GM19324 (cell line): Measurements from ENCODE around the gene C9orf50.

Experiments
- ATAC-seq: cut with Tn5 transposase; IDR thresholded peaks from one replicate; pipeline ENCODE4 v1.9.1; 2021; ENCODE audit warnings: mild to moderate bottlenecking, moderate library complexity; ENCODE audit not compliant: unreplicated experiment, low FRiP score

Gene C9orf50

DNA sequence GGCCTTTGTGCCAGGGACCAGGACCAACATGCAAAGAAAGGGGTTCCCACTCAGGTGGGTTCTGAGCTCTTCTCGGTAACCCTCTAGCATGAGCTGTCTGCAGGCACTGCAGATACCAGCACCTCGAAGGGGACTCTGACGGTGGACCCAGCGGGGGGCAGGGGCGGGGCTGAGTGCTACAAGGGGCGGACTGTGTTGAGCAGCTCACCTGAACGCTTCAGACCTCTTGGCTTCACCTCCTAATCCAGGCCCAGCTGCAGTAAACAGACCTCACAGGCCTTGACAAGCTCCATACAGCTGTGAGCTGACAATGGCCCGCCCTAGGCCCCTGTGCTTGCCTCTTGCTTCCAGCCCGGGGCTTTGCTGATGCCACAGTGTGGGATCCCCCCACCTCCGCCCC lies 48.4 kb downstream of the C9orf50 start:
- no peak for ATAC-seq

DNA sequence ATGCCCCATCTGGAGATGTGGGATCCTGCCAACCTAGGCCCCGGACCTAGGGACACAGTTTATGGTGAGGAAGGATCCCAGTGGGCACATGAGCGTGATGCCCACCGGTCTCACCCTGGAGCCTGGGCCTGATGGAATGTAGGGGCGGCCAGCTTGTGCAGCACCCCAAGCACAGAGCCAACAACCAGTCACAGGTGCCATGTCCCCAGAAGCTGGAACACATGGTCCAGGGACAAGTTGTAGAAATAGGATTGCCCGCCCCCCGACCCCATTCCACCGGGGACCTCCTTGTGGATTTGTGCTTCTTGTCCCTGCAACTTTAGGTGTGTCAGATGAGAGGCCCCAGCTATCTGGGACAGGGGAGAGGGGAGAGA lies 48.9 kb downstream of the C9orf50 start:
- no peak for ATAC-seq

DNA sequence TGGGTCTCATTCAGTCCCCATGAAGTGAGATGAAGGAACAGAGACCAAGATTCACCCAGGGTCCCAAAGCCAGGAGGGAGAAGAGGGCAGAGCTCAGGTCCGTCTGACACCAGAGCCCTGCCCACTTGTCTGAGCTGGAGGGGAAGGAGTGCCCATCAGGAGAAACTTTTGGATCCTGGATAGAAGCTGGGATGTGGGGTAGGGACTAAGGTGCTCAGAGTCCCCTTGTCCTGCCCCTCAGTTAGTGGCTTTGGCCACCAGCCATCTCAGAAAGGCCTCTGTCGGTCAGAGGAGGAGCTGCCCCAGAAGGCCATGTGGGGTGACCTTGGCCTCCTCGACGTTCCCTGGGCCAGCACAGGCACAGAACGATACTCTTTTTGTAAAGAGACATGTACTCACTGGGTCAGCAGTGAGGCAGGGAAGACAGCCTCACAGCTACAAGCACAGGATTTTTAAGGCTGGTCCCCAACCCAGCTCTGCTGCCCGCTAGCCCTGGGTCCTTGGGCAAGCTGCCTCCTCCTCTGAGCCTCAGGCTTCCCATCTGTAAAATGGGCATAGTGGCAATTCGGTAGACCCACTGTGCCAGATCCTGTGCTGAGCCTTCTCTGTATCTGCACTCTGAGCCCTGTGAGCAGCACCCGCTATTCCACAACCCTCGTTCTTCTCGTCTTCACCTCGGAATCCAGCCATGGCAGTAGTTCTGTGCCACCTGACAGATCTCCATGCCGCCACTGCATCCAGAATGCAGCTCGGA lies 49.4 kb downstream of the C9orf50 start:
- ATAC-seq = no peak

DNA sequence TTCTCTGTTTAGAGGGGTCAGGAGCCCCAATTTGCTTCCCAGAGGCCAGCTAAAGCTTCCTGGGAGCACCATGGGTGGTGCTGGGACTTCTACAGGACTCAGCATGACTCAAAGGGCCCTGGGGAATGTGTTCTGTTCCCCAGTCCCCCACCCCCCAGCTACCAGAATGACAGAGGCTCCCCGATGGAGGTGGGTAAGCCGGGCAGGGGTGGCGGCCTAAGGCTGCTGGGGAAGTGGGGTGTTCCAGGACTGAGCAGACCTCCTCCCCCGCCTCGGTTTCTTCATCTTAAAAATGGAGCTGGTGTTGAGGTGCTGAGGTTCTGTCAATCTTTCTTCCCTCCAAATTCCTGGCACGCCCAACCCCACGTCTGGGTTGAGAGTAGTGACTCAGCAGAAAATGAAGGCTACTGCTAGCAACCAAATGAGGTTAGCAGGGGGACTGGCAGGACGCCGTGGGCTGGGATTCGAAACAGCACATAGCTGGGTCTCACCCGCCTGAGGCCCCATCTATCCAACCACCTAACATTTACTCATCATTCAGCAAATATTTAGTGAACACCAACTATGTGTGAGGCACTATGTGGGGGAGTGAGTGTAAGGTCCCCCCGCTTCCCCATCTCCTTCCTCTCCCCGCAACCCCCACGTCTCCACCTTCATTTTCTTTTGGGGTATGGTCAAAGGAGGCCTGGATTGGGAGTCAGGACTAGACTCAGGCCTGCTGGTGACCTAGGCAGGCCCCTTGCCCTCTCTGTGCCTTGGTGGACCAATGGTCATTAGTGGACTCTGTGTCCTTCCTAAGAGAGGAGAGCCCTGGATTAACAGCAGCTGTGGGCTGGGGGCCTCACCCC lies 50.2 kb downstream of the C9orf50 start:
- no peak for ATAC-seq

DNA sequence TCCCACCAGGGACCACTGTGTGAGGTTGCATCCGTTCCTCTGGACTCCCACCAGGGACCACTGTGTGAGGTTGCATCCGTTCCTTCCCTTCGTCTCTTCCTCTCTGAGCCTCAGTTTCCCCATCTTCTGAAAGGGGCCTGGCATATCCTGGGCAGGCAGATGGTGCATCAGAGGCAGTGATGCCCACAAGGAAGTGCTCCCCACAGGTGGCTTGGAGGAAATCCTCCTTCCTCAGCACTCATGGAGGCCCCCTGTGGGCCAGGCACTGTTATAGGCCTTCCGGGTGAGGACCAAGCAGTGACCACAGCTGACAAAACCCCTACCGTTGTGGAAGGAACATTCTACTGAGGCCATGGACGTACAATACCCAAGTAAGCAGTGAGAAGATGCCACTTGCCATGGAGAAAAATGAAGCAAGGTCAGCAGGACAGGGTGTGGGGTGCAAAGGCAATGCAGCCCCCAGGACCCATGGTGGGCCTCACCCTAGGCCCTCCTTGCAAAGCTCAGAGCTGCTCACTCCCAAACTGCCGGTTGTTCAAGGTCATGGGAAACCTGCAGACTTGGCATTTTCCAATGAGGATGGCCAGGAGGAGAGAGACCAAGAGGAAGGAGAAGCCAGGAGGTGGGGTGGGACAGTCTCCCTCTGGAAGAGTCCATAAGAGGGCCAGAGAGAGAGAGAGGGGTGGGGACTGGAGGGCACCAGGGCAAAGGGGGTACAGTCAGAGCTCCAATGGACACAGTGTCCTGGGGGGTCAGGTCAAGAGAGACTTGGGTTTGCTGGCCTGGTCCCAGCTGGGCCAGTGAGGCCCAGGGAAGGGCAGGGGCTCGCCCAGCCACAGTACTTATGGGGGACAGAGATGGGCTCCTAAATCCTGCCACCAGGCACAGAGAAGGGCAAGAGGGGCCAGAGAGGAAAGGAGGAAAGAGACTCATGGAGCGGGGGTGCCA lies 51.1 kb downstream of the C9orf50 start:
- no peak for ATAC-seq

DNA sequence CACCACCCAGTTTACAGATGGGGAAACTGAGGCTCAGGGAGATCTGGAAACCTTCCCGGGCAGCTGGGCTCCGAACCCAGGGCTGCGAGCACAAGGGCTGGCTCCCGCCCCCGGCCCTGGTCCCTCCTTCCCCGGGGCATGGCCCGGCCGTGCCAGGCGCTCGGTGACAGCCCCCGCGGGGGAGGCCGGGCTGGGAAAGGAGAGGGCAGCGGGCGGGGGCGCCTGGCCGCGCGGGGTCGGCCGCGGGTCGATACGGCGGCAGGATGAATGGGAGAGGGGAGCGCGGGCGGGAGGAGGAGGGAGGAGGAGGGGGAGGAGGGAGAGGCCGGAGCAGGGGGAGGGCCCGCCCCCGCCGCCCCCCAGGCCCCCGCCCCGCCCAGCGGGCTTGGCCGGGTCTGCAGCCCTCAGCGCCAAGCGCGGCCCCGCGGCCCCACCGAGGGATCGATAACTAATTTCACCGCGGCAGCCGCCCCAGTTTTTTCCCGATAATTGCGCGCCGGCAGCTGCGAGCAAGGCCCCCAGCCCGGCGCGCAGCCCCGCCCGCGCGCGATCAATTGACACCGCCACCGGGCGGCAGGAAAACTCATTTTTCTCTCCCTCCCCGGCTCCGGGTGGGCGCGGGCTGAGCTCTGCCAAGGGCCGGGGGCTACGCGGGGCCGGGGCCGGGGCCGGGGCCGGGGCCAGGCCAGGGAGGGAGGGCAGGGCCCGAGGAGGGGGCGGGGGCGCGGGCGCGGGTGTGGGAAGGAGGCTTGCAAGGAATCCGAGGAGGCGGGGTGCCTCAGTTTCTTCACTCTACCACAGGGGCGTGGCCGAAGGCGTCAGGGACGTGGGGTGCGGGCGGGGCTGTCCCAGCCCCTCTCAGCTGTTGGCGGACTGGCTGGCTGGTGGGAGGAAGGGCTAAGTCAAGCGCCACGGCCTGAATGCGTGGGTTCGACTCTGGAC lies 52.1 kb downstream of the C9orf50 start:
- ATAC-seq = no peak

DNA sequence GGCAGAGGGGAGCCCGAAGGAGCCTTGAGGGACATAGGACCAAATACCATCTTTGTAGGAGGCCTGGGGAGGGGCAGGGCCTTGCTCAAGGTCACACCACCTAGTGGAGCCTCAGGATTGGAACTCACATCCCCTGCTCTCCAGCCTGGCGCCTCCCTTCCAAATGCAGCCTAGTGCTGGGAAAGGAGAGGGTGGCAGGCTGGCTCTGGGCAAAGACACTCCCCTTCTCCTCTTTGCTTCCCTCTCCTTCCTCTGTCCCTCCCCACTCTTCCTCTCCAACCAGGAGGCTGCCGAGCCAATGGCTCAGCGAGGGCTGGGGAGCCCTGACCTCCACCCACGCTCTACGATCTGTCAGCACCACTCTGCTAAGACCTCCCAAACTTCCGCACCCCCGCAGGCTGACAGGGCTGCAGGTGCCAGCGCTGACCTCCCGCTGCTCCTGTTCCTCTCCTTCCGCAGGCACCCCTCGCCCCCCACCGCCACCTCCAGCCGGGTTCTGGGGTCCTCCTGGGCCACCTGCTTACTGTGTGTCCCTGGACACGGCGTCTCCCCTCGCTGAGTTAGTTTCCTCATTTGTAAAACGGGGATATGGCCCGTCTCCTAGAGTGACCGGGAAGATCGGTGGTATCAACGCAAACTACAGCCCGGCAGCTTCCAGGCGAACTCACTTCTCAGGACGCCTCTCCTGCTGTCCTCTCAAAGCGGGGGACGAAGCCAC lies 52.9 kb downstream of the C9orf50 start:
- no peak for ATAC-seq

DNA sequence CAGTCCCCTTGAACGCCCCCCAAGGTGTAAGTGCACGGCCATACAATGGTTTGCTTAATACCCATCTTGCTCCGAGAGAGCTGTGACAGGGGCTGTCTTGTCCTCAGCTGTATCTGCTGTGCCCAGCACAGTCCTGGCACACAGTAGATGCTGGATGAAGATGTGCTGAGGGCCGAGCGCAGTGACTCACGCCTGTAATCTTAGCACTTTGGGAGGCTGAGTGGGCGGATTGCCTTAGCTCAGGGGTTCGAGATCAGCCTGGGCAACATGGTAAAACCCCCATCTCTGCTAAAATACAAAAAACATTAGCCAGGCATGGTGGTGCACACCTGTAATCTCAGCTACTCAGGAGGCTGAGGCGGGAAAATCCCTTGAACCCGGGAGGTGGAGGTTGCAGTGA lies 53.6 kb downstream of the C9orf50 start:
- ATAC-seq = no peak

DNA sequence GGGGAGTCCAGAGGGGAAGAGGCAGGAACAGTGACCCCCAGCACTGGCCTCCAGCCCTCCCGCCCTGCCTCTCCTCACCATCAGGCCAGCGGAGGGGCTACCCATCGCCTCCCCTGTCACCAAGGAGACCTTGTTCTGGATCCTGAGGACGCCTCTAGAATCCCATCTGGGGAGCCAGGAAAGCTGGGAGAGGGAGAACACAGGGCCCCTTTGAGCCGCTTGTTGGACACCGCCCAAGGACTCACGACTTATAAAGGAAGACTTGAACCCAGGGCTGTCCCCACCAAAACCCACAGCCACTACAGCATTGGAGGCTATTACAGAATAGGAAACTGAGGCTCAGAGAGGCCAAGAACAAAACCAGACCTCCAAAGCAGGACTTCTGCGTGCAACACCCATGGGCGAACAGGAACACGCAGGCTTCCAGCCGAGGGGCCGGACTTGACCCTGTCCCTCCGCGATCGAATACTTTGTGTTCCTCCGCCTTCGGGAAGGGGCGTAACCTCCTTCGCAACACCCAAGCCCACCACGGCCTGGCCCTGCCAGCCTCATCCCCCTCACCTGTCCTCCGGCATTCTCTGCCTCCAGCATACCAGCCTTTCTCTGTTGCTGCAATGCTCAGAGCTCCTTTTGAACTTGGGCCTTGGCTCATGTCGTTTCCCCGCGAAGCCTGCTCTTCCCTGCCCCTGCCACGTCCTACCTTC lies 54.2 kb downstream of the C9orf50 start:
- no peak for ATAC-seq

DNA sequence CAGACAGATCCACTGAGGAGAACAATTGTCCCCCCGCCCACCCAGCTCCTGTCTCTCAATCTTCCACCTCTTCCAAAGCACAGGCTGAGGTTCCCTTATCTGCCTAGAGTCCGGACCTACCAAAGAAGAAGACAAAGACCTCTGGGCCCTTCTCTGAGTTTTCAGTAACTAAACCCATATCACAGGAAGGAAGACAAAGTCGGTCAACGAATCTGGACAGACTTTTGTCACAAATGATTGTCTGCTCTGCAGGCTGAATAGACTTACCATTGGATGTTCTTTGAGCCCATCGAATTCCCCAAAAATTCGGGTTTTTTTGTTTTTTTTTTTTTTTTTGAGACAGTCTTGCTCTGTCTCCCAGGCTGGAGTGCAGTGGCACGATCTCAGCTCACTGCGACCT lies 58.0 kb downstream of the C9orf50 start:
- no peak for ATAC-seq

DNA sequence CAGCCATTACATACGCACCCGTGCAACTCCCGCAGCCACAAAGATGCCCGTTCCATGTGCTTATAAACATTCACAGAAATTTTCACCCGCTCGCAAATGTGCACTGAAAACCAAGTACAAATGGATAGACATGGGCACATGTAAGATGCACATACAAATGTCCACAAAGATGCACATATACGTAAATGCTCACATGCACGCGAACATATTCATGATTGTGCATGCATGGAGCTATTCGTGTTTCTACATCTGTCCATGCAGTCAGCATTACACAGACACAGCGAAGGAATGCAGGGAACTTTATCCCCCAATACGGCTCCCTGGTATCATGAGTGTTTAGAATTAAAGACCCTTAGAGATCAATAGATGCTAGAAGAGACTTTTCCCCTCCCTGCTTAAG lies 58.4 kb downstream of the C9orf50 start:
- ATAC-seq = no peak
